HepG2 (cell line): ENCODE results near the gene C10orf71. TPM values are rescaled to one million over a fixed set of nuclear protein-coding genes. Genes with fewer than 3 reads are reported as not detected.

Source experiments
- ATAC-seq: fragments of 200-7000 bp; cut with Tn5 transposase; 3 replicates; pipeline ENCODE4 v1.9.1; 2020; ENCODE audit warnings: mild to moderate bottlenecking, moderate library complexity
- BruUV-seq: library from RNA; stranded (reverse); fragments of 400-500 nt; replicated peaks from 2 replicates; lab custom pipeline; 2021; lab: Mats Ljungman, UMichigan
- CTCF ChIA-PET: fragments of 300-600 bp; formaldehyde crosslinking; extraction: SDS; loops from one replicate; lab custom pipeline; 2021; ENCODE audit warnings: low total read pairs, inconsistent platforms, low intra/inter-chr PET ratio; lab: Yijun Ruan, JAX
- POLR2A ChIA-PET: fragments of 350-600 bp; sonication (Branson Sonifier 250); formaldehyde crosslinking; loops from one replicate; lab custom pipeline; 2020; ENCODE audit warnings: antibody characterized with exemption, inconsistent platforms; lab: Yijun Ruan, JAX
- DNase-seq: peaks from one replicate; pipeline ENCODE4 v3.0.0-alpha.2; 2015; ENCODE audit warnings: low spot score
- FAIRE-seq: peaks from 3 replicates; lab custom pipeline; 2011; peaks lifted over from hg19 to GRCh38; lab: Jason Lieb, UNC
- H2AFZ ChIP-seq: one replicate; pipeline ENCODE4 v1.6.1; 2011; ENCODE audit warnings: low read length, inconsistent platforms
- H3K27ac ChIP-seq: fragments of 300-600 bp; 3 replicates; pipeline ENCODE4 v1.8.0; 2011; ENCODE audit warnings: mixed run types, mild to moderate bottlenecking, mixed read lengths, low read length, inconsistent platforms; ENCODE audit not compliant: insufficient read depth; ENCODE audit errors: extremely low read length
- H3K27me3 ChIP-seq, 2 experiments: fragments of 200-600 bp in 1 of 2; 2 replicates in 1 of 2; 3 replicates in 1 of 2; pipeline versions ENCODE4 v1.6.0 to v1.8.0; 2011; ENCODE audit warnings: low read length in 2 of 2, mild to moderate bottlenecking in 2 of 2, moderate library complexity in 2 of 2, inconsistent platforms in 1 of 2; ENCODE audit not compliant: insufficient read depth in 2 of 2, control insufficient read depth in 1 of 2
- H3K36me3 ChIP-seq, 2 experiments: fragments of 200-600 bp in 1 of 2; replicated peaks in 1 of 2; 2 replicates in 1 of 2; 3 replicates in 1 of 2; pipeline versions ENCODE4 v1.5.1 to v1.8.0; 2011; ENCODE audit warnings: low read length in 2 of 2, inconsistent platforms in 1 of 2; ENCODE audit not compliant: insufficient read depth in 2 of 2, control insufficient read depth in 1 of 2
- H3K4me1 ChIP-seq: 2 replicates; pipeline ENCODE4 v1.5.1; 2012; ENCODE audit warnings: low read length, inconsistent platforms; ENCODE audit not compliant: insufficient read depth
- H3K4me2 ChIP-seq: 2 replicates; pipeline ENCODE4 v1.6.0; 2011; ENCODE audit warnings: low read depth, low read length, inconsistent platforms
- H3K4me3 ChIP-seq, 3 experiments: fragments of 200-600 bp in 1 of 3; sonication (generic), shearing (Covaris generic) in 1 of 3; replicated peaks in 1 of 3; 2 replicates each; pipeline ENCODE4 v1.5.1; 2011 to 2016; ENCODE audit warnings: low read length in 3 of 3, inconsistent platforms in 2 of 3, low read depth in 2 of 3, mild to moderate bottlenecking in 2 of 3, control low read depth in 1 of 3, mixed read lengths in 1 of 3; ENCODE audit not compliant: insufficient read depth in 1 of 3
- H3K79me2 ChIP-seq: one replicate; pipeline ENCODE4 v1.6.1; 2011; ENCODE audit warnings: low read length, inconsistent platforms; ENCODE audit not compliant: insufficient read depth
- H3K9ac ChIP-seq: 2 replicates; pipeline ENCODE4 v1.6.0; 2011; ENCODE audit warnings: mild to moderate bottlenecking, low read depth, low read length, inconsistent platforms; ENCODE audit not compliant: insufficient read depth
- H3K9me3 ChIP-seq: 2 replicates; pipeline ENCODE4 v1.5.1; 2012; ENCODE audit warnings: mild to moderate bottlenecking, low read length
- H4K20me1 ChIP-seq: 2 replicates; pipeline ENCODE4 v1.6.0; 2011; ENCODE audit warnings: inconsistent platforms, mild to moderate bottlenecking, low read length, moderate library complexity; ENCODE audit not compliant: insufficient read depth
- GABPA ChIP-seq, 2 experiments: IDR thresholded peaks; 2 replicates each; pipeline ENCODE4 v1.6.1; 2011 to 2016; ENCODE audit warnings: low read depth in 2 of 2, low read length in 1 of 2, missing biosample characterization in 1 of 2, missing genetic modification characterization in 1 of 2
- HNRNPL ChIP-seq: fragments of 200-400 bp; formaldehyde crosslinking; IDR thresholded peaks from 2 replicates; pipeline ENCODE4 v1.6.1; 2017; ENCODE audit warnings: mild to moderate bottlenecking, low read depth, low read length
- IRF9 ChIP-seq: sonication (generic); formaldehyde crosslinking; IDR thresholded peaks from 2 replicates; pipeline ENCODE4 v1.8.0; 2022; ENCODE audit warnings: missing genetic modification reagents, mild to moderate bottlenecking, borderline replicate concordance
- MAFG ChIP-seq: sonication (generic); formaldehyde crosslinking; IDR thresholded peaks from 2 replicates; pipeline ENCODE4 v1.5.1; 2020; ENCODE audit warnings: mild to moderate bottlenecking, missing genetic modification reagents
- MNT ChIP-seq: fragments of 450-650 bp; IDR thresholded peaks from 2 replicates; pipeline ENCODE4 v1.6.1; 2016
- SOX5 ChIP-seq: IDR thresholded peaks from 2 replicates; pipeline ENCODE4 v1.6.1; 2016; ENCODE audit warnings: borderline replicate concordance
- SRSF9 ChIP-seq: fragments of 200-400 bp; formaldehyde crosslinking; IDR thresholded peaks from 2 replicates; pipeline ENCODE4 v1.6.1; 2018; ENCODE audit warnings: borderline replicate concordance, mild to moderate bottlenecking, low read depth, low read length; ENCODE audit not compliant: insufficient read depth, poor library complexity, severe bottlenecking
- TBP ChIP-seq: sonication (generic); formaldehyde crosslinking; IDR thresholded peaks from 2 replicates; pipeline ENCODE4 v1.5.0; 2020; ENCODE audit warnings: missing genetic modification reagents
- ZEB1 ChIP-seq: IDR thresholded peaks from 2 replicates; pipeline ENCODE4 v1.6.1; 2012; ENCODE audit warnings: mild to moderate bottlenecking, low read depth, inconsistent platforms; ENCODE audit not compliant: insufficient replicate concordance
- ZNF101 ChIP-seq: sonication (generic); formaldehyde crosslinking; IDR thresholded peaks from 2 replicates; pipeline ENCODE4 v1.4.0; 2020; ENCODE audit warnings: mild to moderate bottlenecking, low read depth, missing genetic modification reagents, borderline replicate concordance
- ZNF382 ChIP-seq: sonication (generic); formaldehyde crosslinking; IDR thresholded peaks from 2 replicates; pipeline ENCODE4 v1.5.0; 2020; ENCODE audit warnings: missing genetic modification reagents, mild to moderate bottlenecking, borderline replicate concordance
- ZNF484 ChIP-seq: sonication (generic); formaldehyde crosslinking; IDR thresholded peaks from 2 replicates; pipeline ENCODE4 v1.5.1; 2020; ENCODE audit warnings: mild to moderate bottlenecking, low read depth, missing genetic modification reagents, borderline replicate concordance
- ZNF710 ChIP-seq: sonication (generic); formaldehyde crosslinking; IDR thresholded peaks from 2 replicates; pipeline ENCODE4 v1.5.0; 2020; ENCODE audit warnings: mild to moderate bottlenecking, missing genetic modification reagents, borderline replicate concordance
- ZNF761 ChIP-seq: sonication (generic); formaldehyde crosslinking; conservative IDR thresholded peaks from 2 replicates; pipeline ENCODE4 v1.4.0; 2020; ENCODE audit warnings: mild to moderate bottlenecking, missing genetic modification reagents
- WGBS: methylation state at CpG from one replicate; pipeline ENCODE4 v1.1.6; 2017; ENCODE audit warnings: low lambda C conversion rate; 5-methylcytosine and 5-hydroxymethylcytosine counted together
- in situ Hi-C: cut with HindIII; loops from 2 replicates; pipeline ENCODE4 v1.10.0; 2017; ENCODE audit warnings: low pct_unique_long_range_greater_than_20kb; ENCODE audit not compliant: extremely low pct_ligation_motif_present
- intact Hi-C: fragments of 100-400 bp; cut with micrococcal nuclease; formaldehyde crosslinking; loops from one replicate; pipeline ENCODE4 v1.10.0; 2022; ENCODE audit not compliant: unreplicated experiment
- polyA plus RNA-seq, 8 experiments: library from polyadenylated mRNA; depleted of rRNA in 3 of 8; stranded (reverse) in 7 of 8; unstranded in 1 of 8; fragments of >200 nt; fragmentation: Illumina TruSeq in 4 of 8; extraction: Trizol in 4 of 8; gene quantifications; 2 replicates each; pipeline versions ENCODE4 v1.2.1 to v1.2.3, GENCODE V29; 2011 to 2016; ENCODE audit warnings: low read depth in 4 of 8, missing spikeins in 1 of 8, mixed read lengths in 1 of 8; ENCODE audit not compliant: insufficient read depth in 1 of 8
- total RNA-seq, 5 experiments: library from RNA; depleted of rRNA; stranded (reverse); fragments of >200 nt; fragmentation: Illumina TruSeq; extraction: Trizol; gene quantifications; 2 replicates each; pipeline ENCODE4 v1.2.3, GENCODE V29; 2016; ENCODE audit warnings: low read depth in 1 of 5

The C10orf71 gene
- total and polyA plus RNA-seq, 2 of the 13 experiments (the other 11 are each of a cell fraction or from before 2014, with no cell fraction given): not detected

GRCh38 chr10:49278497-49278981, 20.4 kb upstream of the C10orf71 start (continued):
- TF ChIP-seq SOX5 (CRISPR knock-in tag) (no peak), IRF9 (CRISPR knock-in tag) (no peak), MNT (no peak), ZEB1 (no peak), HNRNPL (no peak), ZNF484 (CRISPR knock-in tag) (no peak), MAFG (CRISPR knock-in tag) (no peak)

- 1% methylated on average over 7 of the region's 7 CpGs for WGBS
- no peaks in the 10 kb centered on the region for H3K9me3 ChIP-seq
- H3K4me3 ChIP-seq: no peak overlapping the region
- FAIRE-seq (no peak), DNase-seq (no peak), ATAC-seq (no peak)
- H3K9ac ChIP-seq: no peak overlapping the region
- H3K36me3 ChIP-seq: no peaks in the 10 kb centered on the region
- H2AFZ ChIP-seq: no peak overlapping the region
- no peak overlapping the region for H3K27ac ChIP-seq
- CTCF ChIA-PET: no interaction called here
- H3K27me3 ChIP-seq: peaks cover 5 to 19% of the 10 kb centered on the region in 2 experiments; a peak in 2 of 5 replicates
- H4K20me1 ChIP-seq: no peaks in the 10 kb centered on the region
- H3K4me1 ChIP-seq: no peaks in the 10 kb centered on the region
- intact Hi-C loops: no loop called here
- in situ Hi-C loops: no loop called here
- no peaks in the 10 kb centered on the region for H3K79me2 ChIP-seq
- no TSS peak for BruUV-seq
- H3K4me2 ChIP-seq: no peak overlapping the region
- POLR2A ChIA-PET: no interaction called here
- no peak for TF ChIP-seq ZNF101 (CRISPR knock-in tag)
- TF ChIP-seq SRSF9: no peak
- no peak for TF ChIP-seq HNRNPL
- TF ChIP-seq ZNF710 (CRISPR knock-in tag): no peak
- no peak for TF ChIP-seq ZNF382
- TF ChIP-seq TBP (CRISPR knock-in tag): no peak
- TF ChIP-seq ZNF761: no peak
- TF ChIP-seq GABPA (IDR thresholded peaks at IDR 0.05; ENCODE audit: low read depth, low read length): no peak
- no peak for TF ChIP-seq GABPA (CRISPR knock-in tag; IDR thresholded peaks at IDR 0.05; ENCODE audit: low read depth)
- no peak for TF ChIP-seq MAFG (CRISPR knock-in tag)
Measured at GRCh38 chr10:49279015-49279880, 19.7 kb upstream of the C10orf71 start.
